HG03066 (cell line): ENCODE data around the gene SPESP1.

Source experiments
- ATAC-seq: cut with Tn5 transposase; IDR thresholded peaks from one replicate; pipeline ENCODE4 v1.9.1; 2021; ENCODE audit warnings: low read depth; ENCODE audit not compliant: unreplicated experiment

The SPESP1 gene

GRCh38 chr15:68990231-68990991, 60.1 kb downstream of the SPESP1 start:
- ATAC-seq: no peak

DNA sequence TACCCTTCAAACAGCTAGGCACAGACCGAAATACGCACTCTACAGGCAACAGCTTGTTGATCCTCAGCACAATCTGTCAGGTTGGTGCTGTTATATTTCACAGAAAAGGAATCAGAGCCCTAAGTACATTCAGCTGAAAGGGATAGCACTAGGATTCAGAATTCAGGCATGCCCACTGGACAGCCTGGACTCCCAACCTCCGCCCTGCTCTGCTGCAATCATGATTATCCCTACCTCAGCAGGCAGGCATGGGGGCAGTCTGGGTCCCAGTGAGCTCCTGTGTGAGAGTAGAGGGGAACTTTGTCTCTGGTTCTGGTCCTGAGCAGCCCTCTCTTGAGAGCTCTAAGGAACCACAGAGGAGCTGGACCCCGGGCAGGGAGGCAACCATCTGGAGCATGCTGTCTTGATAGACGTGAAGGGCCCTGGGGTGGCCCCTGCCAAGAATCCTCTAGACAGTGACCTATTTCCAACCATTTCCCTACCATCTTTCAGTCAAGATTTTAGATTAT, 60.7 kb downstream of the SPESP1 start:
- no peak for ATAC-seq

DNA sequence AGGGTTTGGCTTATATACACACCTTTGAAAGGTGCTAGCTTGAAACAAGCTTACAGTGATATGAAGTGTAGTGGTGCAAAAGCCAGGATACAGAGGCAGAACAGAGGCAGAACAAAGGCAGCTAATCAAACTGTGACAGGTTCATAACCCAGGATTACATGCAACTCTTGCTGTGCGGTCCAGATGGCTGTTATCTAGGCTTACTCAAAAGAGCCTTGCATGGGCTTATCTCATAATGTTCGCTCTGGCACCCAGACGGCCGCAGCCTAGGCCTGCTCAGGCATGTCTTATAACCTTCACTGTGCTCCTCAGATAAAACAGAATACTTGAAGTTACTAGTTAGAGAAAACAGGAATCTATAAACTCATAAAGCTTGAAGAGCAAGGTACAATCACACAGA, 61.4 kb downstream of the SPESP1 start:
- no peak for ATAC-seq

- no peak for ATAC-seq
Measured at GRCh38 chr15:68992696-68993095, 62.4 kb downstream of the SPESP1 start.

DNA sequence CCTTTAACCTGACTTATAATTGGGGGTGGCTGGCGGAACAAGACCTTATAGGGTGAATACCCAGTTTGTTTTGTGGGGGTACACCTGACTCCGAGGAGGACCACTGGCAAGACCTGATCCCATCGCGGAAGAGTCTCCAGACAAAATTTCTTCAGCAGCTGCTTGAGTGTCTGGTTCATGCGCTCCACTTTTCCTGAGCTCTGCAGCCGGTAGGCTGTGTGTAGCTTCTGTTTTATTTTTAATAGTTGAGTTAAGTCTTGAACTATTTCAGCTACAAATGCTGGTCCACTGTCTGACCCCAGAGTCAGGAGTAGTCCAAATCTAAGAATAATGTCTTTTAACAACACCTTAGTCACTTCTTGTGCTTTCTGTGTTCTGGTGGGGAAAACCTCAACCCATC, 63.0 kb downstream of the SPESP1 start:
- no peak for ATAC-seq

DNA sequence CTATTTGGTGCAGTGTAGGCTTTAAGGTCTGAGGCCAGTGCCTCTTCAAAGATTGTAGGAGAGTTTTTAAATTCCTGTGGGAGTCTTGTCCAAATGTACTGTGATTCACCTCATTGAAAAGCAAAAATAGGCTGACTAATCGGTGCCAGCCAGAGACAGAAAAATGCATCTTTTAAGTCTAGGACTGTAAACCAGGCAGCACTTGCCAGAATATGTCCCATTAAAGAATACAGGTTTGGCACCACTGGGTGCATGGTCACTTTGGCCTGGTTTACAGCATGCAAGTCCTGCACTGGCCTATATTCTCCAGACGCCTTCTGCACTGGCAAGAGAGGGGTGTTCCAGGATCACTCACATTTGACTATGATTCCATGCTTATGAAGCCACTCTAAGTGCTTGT, 63.8 kb downstream of the SPESP1 start:
- ATAC-seq: no peak

GRCh38 chr15:68994981-68995761, 64.8 kb downstream of the SPESP1 start:
- ATAC-seq: no peak
